ENCODE measurements around the gene ENOX2.

DNA sequence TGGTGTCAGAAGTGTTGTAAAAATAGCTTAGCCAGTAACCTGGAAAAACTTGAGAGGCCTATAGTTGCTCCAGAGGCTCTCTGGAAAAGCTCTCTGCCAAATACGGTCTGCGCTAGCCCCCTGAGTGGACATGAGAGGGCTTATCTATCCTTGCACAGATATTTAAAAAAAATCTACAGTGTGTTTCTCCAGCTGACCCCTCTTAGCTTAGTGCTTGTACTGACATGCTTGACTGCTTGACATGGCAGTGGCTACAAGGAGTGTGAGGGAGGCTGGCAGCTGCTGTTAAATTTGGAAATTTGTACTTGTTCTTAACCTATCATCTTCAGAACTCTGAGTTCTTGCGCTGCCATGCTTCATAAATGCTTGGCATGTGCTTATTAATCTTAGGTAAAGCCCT is 272.0 kb downstream of the ENOX2 start:
- TF ChIP-seq, protein P1, sequence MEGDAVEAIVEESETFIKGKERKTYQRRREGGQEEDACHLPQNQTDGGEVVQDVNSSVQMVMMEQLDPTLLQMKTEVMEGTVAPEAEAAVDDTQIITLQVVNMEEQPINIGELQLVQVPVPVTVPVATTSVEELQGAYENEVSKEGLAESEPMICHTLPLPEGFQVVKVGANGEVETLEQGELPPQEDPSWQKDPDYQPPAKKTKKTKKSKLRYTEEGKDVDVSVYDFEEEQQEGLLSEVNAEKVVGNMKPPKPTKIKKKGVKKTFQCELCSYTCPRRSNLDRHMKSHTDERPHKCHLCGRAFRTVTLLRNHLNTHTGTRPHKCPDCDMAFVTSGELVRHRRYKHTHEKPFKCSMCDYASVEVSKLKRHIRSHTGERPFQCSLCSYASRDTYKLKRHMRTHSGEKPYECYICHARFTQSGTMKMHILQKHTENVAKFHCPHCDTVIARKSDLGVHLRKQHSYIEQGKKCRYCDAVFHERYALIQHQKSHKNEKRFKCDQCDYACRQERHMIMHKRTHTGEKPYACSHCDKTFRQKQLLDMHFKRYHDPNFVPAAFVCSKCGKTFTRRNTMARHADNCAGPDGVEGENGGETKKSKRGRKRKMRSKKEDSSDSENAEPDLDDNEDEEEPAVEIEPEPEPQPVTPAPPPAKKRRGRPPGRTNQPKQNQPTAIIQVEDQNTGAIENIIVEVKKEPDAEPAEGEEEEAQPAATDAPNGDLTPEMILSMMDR (IDR thresholded peaks at IDR 0.05; ENCODE audit: poor library complexity, severe bottlenecking), result no peak
- TF ChIP-seq, protein P2, sequence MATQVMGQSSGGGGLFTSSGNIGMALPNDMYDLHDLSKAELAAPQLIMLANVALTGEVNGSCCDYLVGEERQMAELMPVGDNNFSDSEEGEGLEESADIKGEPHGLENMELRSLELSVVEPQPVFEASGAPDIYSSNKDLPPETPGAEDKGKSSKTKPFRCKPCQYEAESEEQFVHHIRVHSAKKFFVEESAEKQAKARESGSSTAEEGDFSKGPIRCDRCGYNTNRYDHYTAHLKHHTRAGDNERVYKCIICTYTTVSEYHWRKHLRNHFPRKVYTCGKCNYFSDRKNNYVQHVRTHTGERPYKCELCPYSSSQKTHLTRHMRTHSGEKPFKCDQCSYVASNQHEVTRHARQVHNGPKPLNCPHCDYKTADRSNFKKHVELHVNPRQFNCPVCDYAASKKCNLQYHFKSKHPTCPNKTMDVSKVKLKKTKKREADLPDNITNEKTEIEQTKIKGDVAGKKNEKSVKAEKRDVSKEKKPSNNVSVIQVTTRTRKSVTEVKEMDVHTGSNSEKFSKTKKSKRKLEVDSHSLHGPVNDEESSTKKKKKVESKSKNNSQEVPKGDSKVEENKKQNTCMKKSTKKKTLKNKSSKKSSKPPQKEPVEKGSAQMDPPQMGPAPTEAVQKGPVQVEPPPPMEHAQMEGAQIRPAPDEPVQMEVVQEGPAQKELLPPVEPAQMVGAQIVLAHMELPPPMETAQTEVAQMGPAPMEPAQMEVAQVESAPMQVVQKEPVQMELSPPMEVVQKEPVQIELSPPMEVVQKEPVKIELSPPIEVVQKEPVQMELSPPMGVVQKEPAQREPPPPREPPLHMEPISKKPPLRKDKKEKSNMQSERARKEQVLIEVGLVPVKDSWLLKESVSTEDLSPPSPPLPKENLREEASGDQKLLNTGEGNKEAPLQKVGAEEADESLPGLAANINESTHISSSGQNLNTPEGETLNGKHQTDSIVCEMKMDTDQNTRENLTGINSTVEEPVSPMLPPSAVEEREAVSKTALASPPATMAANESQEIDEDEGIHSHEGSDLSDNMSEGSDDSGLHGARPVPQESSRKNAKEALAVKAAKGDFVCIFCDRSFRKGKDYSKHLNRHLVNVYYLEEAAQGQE (IDR thresholded peaks at IDR 0.05; ENCODE audit: borderline replicate concordance), result no peak
- TF ChIP-seq POLR2AphosphoS5 (IDR thresholded peaks at IDR 0.05) (no peak), TAF1 (IDR thresholded peaks at IDR 0.05; ENCODE audit: low read depth) (no peak), EP300 (conservative IDR thresholded peaks at IDR 0.05; ENCODE audit: poor library complexity, severe bottlenecking) (no peak), EZH2 (IDR thresholded peaks at IDR 0.05; ENCODE audit: borderline replicate concordance, insufficient read depth, low read length, poor library complexity, severe bottlenecking) (no peak)

Data from neural cell (in vitro differentiated cells).